PC-3 (cell line): ENCODE results near the gene CCDC60. TPM values are rescaled to one million over a fixed set of nuclear protein-coding genes. Genes with fewer than 3 reads are reported as not detected.

ENCODE experiments used
- ATAC-seq: fragments of 200-7000 bp; cut with Tn5 transposase; 2 replicates; pipeline ENCODE4 v1.9.1; 2020; ENCODE audit warnings: mild to moderate bottlenecking, moderate library complexity
- BruUV-seq: library from RNA; stranded (reverse); fragments of 400-500 nt; replicated peaks from 2 replicates; lab custom pipeline; 2021; lab: Mats Ljungman, UMichigan
- CTCF ChIA-PET: fragments of 300-600 bp; sonication (Branson Sonifier 250); formaldehyde crosslinking; loops from one replicate; lab custom pipeline; 2022; ENCODE audit warnings: antibody characterized with exemption; lab: Charles Lee
- POLR2A ChIA-PET: fragments of 300-600 bp; sonication (Branson Sonifier 250); formaldehyde crosslinking; loops from one replicate; lab custom pipeline; 2022; ENCODE audit warnings: antibody characterized with exemption; ENCODE audit not compliant: unreplicated experiment; lab: Charles Lee
- DNase-seq: peaks from one replicate; pipeline ENCODE4 v3.0.0-alpha.2; 2015
- H2AFZ ChIP-seq: fragments of 300-600 bp; sonication (generic); 2 replicates; pipeline ENCODE4 v1.6.0; 2016; ENCODE audit warnings: antibody characterized with exemption, low read length
- H3F3A ChIP-seq: fragments of 300-600 bp; sonication (generic); one replicate; pipeline ENCODE4 v1.6.0; 2017; ENCODE audit warnings: antibody characterized with exemption, low read length, control low read depth, mild to moderate bottlenecking; ENCODE audit not compliant: unreplicated experiment
- H3K27ac ChIP-seq: fragments of 300-600 bp; sonication (generic); 2 replicates; pipeline ENCODE4 v1.5.1; 2016; ENCODE audit warnings: mild to moderate bottlenecking, low read length
- H3K27me3 ChIP-seq: fragments of 300-600 bp; sonication (generic); 2 replicates; pipeline ENCODE4 v1.6.1; 2016; ENCODE audit warnings: low read length, mixed read lengths
- H3K36me3 ChIP-seq: fragments of 300-600 bp; sonication (generic); 2 replicates; pipeline ENCODE4 v1.6.1; 2016; ENCODE audit warnings: low read depth, mixed run types, low read length, mixed read lengths
- H3K4me1 ChIP-seq: fragments of 300-600 bp; sonication (generic); 2 replicates; pipeline ENCODE4 v1.5.1; 2016; ENCODE audit warnings: low read length; ENCODE audit not compliant: insufficient read depth
- H3K4me2 ChIP-seq: fragments of 300-600 bp; sonication (generic); 2 replicates; pipeline ENCODE4 v1.6.0; 2016; ENCODE audit warnings: low read length
- H3K4me3 ChIP-seq: fragments of 300-600 bp; sonication (generic); 2 replicates; pipeline ENCODE4 v1.5.1; 2016; ENCODE audit warnings: mild to moderate bottlenecking, low read length, mixed read lengths
- H3K79me2 ChIP-seq: fragments of 300-600 bp; sonication (generic); 2 replicates; pipeline ENCODE4 v1.6.1; 2017; ENCODE audit warnings: low read length, mixed read lengths
- H3K9ac ChIP-seq: fragments of 300-600 bp; sonication (generic); 2 replicates; pipeline ENCODE4 v1.6.0; 2016; ENCODE audit warnings: mild to moderate bottlenecking, low read length
- H3K9me2 ChIP-seq: fragments of 300-600 bp; sonication (generic); replicated peaks from 2 replicates; pipeline ENCODE4 v1.6.1; 2016; ENCODE audit warnings: mixed run types, low read length, mixed read lengths
- H3K9me3 ChIP-seq: fragments of 300-600 bp; sonication (generic); 2 replicates; pipeline ENCODE4 v1.6.1; 2016; ENCODE audit warnings: low read length, mixed read lengths
- H4K20me1 ChIP-seq: fragments of 300-600 bp; sonication (generic); 2 replicates; pipeline ENCODE4 v1.6.1; 2016; ENCODE audit warnings: low read length, mixed read lengths
- CTCF ChIP-seq: fragments of 300-600 bp; sonication (generic); conservative IDR thresholded peaks from 2 replicates; pipeline ENCODE4 v1.5.1; 2017; ENCODE audit warnings: antibody characterized with exemption, low read depth, mild to moderate bottlenecking, low read length
- EZH2 ChIP-seq: fragments of 300-600 bp; sonication (generic); IDR thresholded peaks from one replicate; pipeline ENCODE4 v1.6.1; 2017; ENCODE audit warnings: antibody characterized with exemption, mild to moderate bottlenecking, low read length; ENCODE audit not compliant: unreplicated experiment
- EZH2phosphoT487 ChIP-seq: fragments of 300-600 bp; sonication (generic); IDR thresholded peaks from 2 replicates; pipeline ENCODE4 v1.6.1; 2018; ENCODE audit warnings: mild to moderate bottlenecking, antibody characterized with exemption, low read length, borderline replicate concordance
- intact Hi-C: fragments of 100-400 bp; cut with micrococcal nuclease; formaldehyde crosslinking; loops from 2 replicates; pipeline ENCODE4 v1.9.0; 2023
- total RNA-seq: library from RNA; depleted of rRNA; stranded (reverse); fragments of >200 nt; gene quantifications from 2 replicates; pipeline ENCODE4 v1.2.3, GENCODE V29; 2014

Gene CCDC60
- total RNA-seq, 1 experiment from 2014 or later, result not detected

- no peak overlapping the region for H2AFZ ChIP-seq
- H3K9me2 ChIP-seq, result no peaks in the 10 kb centered on the region
- no peak overlapping the region for H3K9ac ChIP-seq
- no peaks in the 10 kb centered on the region for H3K9me3 ChIP-seq
- intact Hi-C loops, result no loop called here
- CTCF ChIA-PET, result interaction anchor here (0.5 kb wide), 1 partner anchor 110 kb away, joined by 4 read pairs; no protein-coding TSS in a partner anchor
- BruUV-seq, result no TSS peak
- no peaks in the 10 kb centered on the region for H3F3A ChIP-seq
- H3K4me1 ChIP-seq, result no peaks in the 10 kb centered on the region
- ATAC-seq (no peak), DNase-seq (no peak)
- peaks cover 46% of the 10 kb centered on the region for H3K27me3 ChIP-seq
- no peak for TF ChIP-seq EZH2
- TF ChIP-seq CTCF, result no peak
- no peaks in the 10 kb centered on the region for H3K79me2 ChIP-seq
- H3K4me3 ChIP-seq, result no peak overlapping the region
- POLR2A ChIA-PET, result no interaction called here
- H4K20me1 ChIP-seq, result no peaks in the 10 kb centered on the region
- no peaks in the 10 kb centered on the region for H3K36me3 ChIP-seq
- H3K27ac ChIP-seq, result no peak overlapping the region
- no peak overlapping the region for H3K4me2 ChIP-seq
These were observed 41.3 kb downstream of the CCDC60 start for GRCh38 chr12:119375883-119376190.

- ChIA-PET POLR2A (no interaction called here), CTCF (no interaction called here)
- Histone ChIP-seq H3F3A (no peaks in the 10 kb centered on the region), H3K4me3 (no peak overlapping the region), H3K27me3 (peaks cover 35% of the 10 kb centered on the region), H3K79me2 (no peaks in the 10 kb centered on the region), H3K4me2 (no peak overlapping the region), H3K9ac (no peak overlapping the region), H3K4me1 (no peaks in the 10 kb centered on the region), H2AFZ (no peak overlapping the region), H3K36me3 (no peaks in the 10 kb centered on the region), H3K9me3 (no peaks in the 10 kb centered on the region), H3K9me2 (no peaks in the 10 kb centered on the region), H4K20me1 (no peaks in the 10 kb centered on the region), H3K27ac (no peak overlapping the region)
- no TSS peak for BruUV-seq
- no peak for ATAC-seq
- intact Hi-C loops, result no loop called here
- DNase-seq, result no peak
- TF ChIP-seq CTCF (no peak), EZH2 (no peak), EZH2phosphoT487 (no peak)
These were observed 44.4 kb downstream of the CCDC60 start for GRCh38 chr12:119378903-119379302.

DNA sequence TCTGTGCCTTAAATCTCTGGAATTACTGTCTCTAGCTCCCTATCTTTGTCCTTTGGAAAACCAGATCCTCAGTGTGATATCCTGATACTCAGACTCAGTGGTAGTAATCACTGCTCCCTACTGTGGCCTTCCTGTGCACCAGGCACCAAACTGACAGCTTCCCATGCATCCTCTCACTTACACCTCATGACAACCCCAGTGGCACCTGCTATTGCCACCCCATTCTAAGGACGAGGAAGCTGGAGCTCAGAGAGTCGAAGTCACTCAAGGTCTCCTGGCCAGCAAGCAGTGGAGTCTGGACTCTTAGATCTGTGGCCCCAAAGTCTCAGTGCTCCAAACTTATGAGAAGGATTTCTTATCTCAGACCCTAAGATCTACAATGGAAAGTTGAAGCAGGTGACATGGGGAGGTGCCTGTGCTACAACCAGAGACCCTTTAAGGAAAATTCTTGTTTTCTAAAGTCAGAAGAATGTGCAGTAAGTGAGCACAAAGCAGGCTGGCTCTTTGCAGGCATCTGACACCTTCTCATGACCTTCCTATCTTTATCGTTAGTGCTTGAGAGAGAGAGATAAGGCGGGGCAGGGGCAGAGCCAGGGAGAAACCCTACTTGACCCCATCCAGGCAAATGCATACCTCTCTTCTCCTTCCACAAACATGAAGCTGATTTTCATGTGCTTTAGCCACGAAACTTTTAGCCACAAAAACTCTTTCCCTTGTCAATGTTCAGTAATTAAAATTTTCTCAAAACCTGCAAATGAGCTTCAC, 47.1 kb downstream of the CCDC60 start:
- no peak overlapping the region for H2AFZ ChIP-seq
- intact Hi-C loops, result no loop called here
- no peak for ATAC-seq
- no peak overlapping the region for H3K9ac ChIP-seq
- BruUV-seq, result no TSS peak
- ChIA-PET POLR2A (no interaction called here), CTCF (no interaction called here)
- no peak overlapping the region for H3K4me3 ChIP-seq
- H3K9me2 ChIP-seq, result no peaks in the 10 kb centered on the region
- H3F3A ChIP-seq, result no peaks in the 10 kb centered on the region
- no peaks in the 10 kb centered on the region for H3K4me1 ChIP-seq
- H4K20me1 ChIP-seq, result no peaks in the 10 kb centered on the region
- peaks cover 22% of the 10 kb centered on the region for H3K27me3 ChIP-seq
- no peaks in the 10 kb centered on the region for H3K36me3 ChIP-seq
- TF ChIP-seq EZH2phosphoT487 (no peak), EZH2 (no peak), CTCF (no peak)
- H3K9me3 ChIP-seq, result no peaks in the 10 kb centered on the region
- no peak for DNase-seq
- H3K27ac ChIP-seq, result no peak overlapping the region
- no peaks in the 10 kb centered on the region for H3K79me2 ChIP-seq
- no peak overlapping the region for H3K4me2 ChIP-seq
